Measurements from ENCODE around the gene WDR33.

GRCh38 chr2:127681976-127682857, 128.8 kb downstream of the WDR33 start:
- TF ChIP-seq CTCF (conservative IDR thresholded peaks at IDR 0.05; ENCODE audit: low read depth, low read length) = no peak
- no peak for TF ChIP-seq EZH2 (IDR thresholded peaks at IDR 0.05; ENCODE audit: borderline replicate concordance, low read depth, low read length, poor library complexity, severe bottlenecking)
